NCI-H187 treated with DMSO at 0.1 percent for 48 hours (cell line): ENCODE measurements around the gene FREM3.
"Not testable (repeated sequence)": the region's sequence is repeated elsewhere in the genome, so short reads cannot be mapped to it uniquely, and the experiment has no call there.

Source experiments
- DNase-seq: peaks from one replicate; lab custom pipeline; 2025; lab: John Stamatoyannopoulos, UW

FREM3 gene

GRCh38 chr4:143700416-143701352, at the start of gene FREM3:
Gene FREM3 (minus strand): TSS chr4:143700675. CDS start chr4:143700675, 0 bp downstream.
- no peak for DNase-seq

GRCh38 chr4:143745874-143746273, 45.4 kb upstream of the FREM3 start:
- DNase-seq: no peak

GRCh38 chr4:143743591-143743990, 43.1 kb upstream of the FREM3 start:
- no peak for DNase-seq

GRCh38 chr4:143742834-143743233, 42.4 kb upstream of the FREM3 start:
- DNase-seq: no peak

GRCh38 chr4:143736861-143737260, 36.4 kb upstream of the FREM3 start:
- DNase-seq: no peak

- not testable (repeated sequence) for DNase-seq
Observed at GRCh38 chr4:143736061-143736460, 35.6 kb upstream of the FREM3 start.

- DNase-seq: no peak
Observed at GRCh38 chr4:143728166-143728565, 27.7 kb upstream of the FREM3 start.

GRCh38 chr4:143726714-143727113, 26.2 kb upstream of the FREM3 start:
- no peak for DNase-seq

- DNase-seq: no peak
Observed at GRCh38 chr4:143721317-143721716, 20.8 kb upstream of the FREM3 start.

GRCh38 chr4:143718748-143719147, 18.3 kb upstream of the FREM3 start:
- not testable (repeated sequence) for DNase-seq

GRCh38 chr4:143713955-143714625, 13.6 kb upstream of the FREM3 start:
- no peak for DNase-seq

GRCh38 chr4:143713553-143713952, 13.1 kb upstream of the FREM3 start:
- DNase-seq: no peak

GRCh38 chr4:143712155-143712550, 11.7 kb upstream of the FREM3 start:
- DNase-seq: no peak

GRCh38 chr4:143711543-143712154, 11.2 kb upstream of the FREM3 start:
- no peak for DNase-seq

GRCh38 chr4:143701365-143701764, 890 bp upstream of the FREM3 start:
- no peak for DNase-seq

- DNase-seq: no peak
Observed at GRCh38 chr4:143700046-143700415, 444 bp downstream of the FREM3 start.

- DNase-seq: no peak
Observed at GRCh38 chr4:143699331-143700045, 987 bp downstream of the FREM3 start.

GRCh38 chr4:143693856-143694255, 6.6 kb downstream of the FREM3 start:
- no peak for DNase-seq

GRCh38 chr4:143692241-143692640, 8.2 kb downstream of the FREM3 start:
- DNase-seq: no peak

GRCh38 chr4:143679434-143679833, 21.0 kb downstream of the FREM3 start:
- no peak for DNase-seq

GRCh38 chr4:143673629-143674028, 26.8 kb downstream of the FREM3 start:
- not testable (repeated sequence) for DNase-seq

GRCh38 chr4:143668930-143669552, 31.4 kb downstream of the FREM3 start:
- DNase-seq: no peak
